Anterior cingulate cortex (tissue), 58 donors: ENCODE measurements around the gene BNIP5.

Source experiments
- DNase-seq, 58 donors: peaks; one replicate each; lab custom pipeline; 2025; lab: John Stamatoyannopoulos, UW

Gene BNIP5

DNA sequence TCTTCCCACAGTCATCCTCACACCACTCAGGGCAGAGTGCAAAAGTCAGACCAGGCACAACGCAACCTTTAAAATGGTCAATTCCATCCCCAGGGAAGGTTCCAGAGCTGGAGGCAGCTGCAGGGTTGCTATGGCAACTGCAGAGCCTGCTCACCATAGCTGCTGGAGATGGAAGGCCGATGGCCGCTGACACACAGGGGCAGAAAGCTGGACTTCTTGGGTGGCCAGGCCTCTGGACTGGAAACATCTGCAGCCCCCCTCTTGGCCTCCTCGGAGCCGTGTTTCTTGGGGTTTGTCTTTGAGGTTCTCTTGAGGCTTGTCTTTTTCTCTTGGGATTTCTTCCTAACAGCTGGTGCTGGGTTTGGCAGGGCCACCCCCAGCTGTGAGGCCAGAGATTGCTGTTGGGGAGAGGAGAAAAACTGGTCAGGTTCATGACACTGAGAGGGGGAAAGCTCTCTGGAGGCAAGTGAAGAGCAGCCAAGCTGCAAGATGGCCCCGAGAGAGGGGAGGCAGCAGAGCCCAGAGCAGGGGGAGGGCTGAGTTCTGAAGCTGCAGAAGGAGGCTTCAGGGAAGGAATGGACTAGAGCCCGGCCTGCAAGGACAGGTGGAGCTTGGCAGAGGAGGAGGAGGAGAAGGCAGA, 10.2 kb downstream of the BNIP5 start:
- DNase-seq, result peak in 20 of 58 donors; percentile 7 to 48 (median 24)

DNA sequence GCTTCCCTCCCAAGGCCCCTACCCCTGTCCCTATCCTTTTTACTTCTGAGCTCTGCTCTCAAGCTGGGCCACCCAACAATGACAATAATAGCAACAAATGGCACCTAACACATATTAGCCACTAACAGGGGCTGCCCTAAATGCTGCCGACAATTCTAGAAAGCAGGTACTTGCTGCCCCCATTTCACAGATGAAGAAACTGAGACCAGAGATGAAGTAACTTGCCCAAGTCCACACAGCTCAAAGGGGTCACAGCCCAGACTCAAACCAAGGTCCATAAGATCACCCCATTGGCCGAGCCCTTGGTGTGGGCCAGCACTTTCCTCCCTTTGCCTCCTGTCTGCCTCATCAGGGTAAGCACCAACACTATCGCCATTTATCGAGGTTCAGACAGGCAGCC, 12.0 kb downstream of the BNIP5 start:
- DNase-seq, result no peak

DNA sequence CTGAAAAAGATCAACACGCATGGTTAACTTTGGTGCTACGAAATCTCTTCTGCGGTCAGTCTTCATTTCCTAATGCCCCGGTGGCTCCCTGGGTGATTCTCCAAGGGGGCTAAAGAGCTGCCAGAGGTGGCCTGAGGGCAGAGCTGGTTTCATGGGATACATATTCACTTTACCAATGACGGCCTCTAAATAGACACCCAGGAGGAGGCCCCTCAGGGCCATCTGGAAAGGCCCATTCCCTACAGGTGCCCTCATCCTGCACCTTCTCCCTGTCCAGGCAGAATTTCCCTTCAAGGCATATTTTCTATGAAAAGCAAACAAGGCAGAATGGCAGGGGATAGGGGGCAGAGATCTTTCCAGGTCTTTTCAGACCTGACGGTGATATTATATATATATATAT, 12.5 kb downstream of the BNIP5 start:
- no peak for DNase-seq

DNA sequence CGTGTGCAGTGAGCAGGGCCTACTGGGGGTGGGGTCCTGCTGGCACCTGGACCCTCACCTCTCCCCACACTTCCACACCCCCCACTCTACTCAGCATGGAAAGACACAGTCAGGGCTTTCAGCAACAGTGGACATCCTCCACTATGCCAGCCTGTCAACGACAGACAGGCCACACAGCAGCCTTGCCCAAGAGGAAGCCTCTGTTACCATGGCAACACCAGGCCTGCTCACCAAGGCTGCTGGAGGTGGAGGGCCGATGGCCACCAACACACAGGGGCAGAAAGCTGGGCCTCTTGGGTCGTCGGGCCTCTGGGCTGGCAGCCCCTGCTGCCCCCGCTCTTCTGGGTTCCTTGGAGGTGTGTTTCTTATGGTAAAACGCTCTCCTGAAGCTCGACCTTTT, 13.6 kb downstream of the BNIP5 start:
- DNase-seq, result peak in 25 of 58 donors; percentile 4 to 70 (median 21)

DNA sequence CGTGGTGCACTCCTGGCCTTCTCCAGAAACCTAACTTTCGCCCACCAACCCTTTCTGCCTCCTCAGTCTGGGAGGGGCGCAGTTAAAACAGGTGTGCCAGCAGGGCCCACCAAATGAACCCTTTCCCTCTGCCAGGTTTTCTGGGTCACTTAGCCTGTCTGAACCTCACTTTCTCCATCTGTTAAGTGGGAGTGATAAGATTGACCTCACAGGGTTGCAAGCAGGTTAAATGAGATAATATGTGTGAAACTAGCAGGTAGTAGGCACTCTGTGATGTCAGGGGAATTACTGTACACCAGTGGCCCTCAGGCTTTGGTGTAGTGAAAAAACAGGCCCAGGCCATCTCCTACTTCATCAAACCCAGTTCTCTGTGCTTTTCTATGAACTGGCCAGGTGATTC, 14.1 kb downstream of the BNIP5 start:
- DNase-seq, result no peak

DNA sequence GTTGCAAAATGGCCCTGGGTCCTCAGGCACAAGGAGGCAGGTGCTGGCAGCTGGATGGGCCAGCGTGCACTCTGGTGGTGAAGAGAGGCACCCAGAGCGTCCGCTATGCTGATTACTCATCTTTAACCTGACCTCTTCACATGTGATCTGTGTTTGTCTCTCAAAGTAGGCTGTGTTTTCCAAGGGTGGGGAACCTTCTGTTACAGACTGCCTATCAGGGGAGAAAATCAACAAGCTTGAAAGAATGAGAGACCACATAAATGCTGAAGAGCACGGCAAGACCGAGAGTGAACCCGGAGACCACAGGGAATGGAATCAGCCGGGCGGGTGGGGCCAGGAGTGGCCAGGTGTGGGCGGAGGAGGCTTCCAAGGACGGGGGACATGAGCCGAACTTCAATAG, 16.2 kb downstream of the BNIP5 start:
- no peak for DNase-seq

DNA sequence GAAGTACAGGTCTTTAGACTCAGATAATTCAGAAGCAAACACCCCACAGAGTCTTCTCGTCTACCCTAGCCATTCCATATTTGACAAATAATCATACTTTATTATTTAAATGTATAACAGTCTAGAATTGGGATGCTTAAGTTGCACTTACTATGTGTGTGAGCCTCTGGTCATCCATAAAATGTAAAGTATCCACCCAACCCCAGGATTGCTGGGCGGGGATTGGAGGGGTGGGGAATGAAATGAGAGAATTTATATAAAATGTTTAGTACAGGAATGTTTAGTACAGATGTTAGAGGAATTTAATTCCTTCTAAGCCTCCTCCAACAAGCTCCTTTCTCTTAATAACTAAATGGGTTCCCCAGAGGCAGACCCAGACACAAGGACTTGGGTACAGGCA, 16.9 kb downstream of the BNIP5 start:
- no peak for DNase-seq

DNA sequence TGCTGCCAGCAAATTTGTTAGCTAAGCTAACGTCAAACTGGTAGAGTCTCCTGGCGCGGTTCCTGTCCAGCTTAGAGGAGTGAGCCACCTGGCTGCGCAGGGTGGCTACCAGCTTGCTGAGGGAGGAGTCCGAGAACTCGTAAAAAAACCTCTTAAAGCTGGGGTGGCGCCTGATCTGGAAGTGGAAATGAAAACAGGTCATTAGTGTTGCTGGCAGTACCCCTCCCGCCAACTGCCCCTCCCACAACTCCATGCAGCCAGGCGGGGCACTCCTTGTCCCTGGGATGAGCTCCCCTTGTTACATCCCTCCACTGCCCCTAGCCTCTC, 17.3 kb downstream of the BNIP5 start:
- no peak for DNase-seq

DNA sequence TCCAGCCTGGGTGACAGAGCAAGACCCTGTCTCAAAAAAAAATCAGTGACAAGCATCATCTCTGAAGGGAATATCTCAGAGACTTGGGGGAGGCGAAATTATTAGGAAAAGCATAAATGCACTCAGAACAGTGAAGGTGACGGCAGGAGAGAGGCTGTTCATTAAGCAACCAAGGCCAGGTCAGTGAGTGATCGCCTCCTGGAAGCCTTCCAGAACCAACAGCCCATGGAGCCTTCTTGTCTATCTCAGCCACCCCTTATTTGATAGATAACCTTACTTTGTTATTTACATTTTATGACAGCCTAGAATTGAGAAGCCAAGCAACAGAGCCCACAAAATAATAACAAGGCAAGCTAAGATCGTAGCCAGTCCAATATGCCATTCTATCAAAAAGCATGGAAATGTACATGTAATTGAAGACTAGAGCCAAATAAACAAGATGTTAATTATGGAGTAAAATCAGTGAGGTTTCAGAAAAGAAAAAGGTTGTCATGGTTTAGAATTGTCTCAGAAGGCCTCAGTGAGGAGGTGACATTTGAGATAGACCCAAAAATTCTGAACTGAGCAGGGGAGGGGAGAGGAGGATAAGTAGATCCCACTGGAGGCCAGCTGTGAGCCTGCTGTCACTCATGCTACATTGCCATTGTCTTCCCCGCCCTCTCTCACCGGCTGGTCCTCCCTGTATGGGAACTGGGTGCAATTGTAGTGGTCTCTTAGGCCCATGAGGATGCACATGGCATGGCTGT, 17.8 kb downstream of the BNIP5 start:
- no peak for DNase-seq

DNA sequence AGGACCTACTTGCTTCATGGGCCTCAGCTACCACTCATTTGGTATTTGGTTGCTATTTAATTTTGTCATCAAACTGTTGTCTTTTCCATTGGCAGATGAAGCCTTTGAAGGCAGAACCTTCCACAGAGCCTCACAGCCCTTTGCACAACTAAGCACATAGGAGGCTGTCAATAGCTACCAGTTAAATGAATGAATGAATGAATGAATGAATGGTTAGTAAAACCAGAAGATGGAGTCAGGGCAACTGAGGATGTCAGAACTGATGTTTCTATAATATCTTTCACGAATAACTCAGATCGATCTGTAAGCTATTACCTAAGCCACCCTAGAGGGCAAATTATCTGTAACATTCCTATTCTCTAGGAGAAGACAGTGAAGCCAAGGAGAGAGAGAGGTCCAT, 19.1 kb downstream of the BNIP5 start:
- DNase-seq, result no peak

DNA sequence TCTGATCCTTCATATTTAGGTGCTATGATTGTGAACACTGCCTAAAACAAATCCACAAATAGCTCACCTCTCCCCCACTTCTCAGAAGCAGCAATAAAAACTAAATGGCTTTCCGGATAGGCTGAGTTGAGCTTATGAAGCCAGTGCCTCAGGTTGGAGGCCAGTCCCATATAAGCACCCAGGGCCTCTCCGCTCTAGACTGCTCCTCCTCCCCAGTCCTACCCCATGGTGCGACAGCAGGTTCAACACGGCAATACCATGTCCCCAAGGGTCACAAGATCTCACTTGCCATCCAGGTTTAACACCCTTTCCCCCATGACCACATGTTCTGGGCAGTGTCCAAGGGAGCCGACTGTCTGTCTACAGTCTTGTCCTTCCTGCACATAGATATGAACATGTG, 20.8 kb downstream of the BNIP5 start:
- DNase-seq, result no peak

DNA sequence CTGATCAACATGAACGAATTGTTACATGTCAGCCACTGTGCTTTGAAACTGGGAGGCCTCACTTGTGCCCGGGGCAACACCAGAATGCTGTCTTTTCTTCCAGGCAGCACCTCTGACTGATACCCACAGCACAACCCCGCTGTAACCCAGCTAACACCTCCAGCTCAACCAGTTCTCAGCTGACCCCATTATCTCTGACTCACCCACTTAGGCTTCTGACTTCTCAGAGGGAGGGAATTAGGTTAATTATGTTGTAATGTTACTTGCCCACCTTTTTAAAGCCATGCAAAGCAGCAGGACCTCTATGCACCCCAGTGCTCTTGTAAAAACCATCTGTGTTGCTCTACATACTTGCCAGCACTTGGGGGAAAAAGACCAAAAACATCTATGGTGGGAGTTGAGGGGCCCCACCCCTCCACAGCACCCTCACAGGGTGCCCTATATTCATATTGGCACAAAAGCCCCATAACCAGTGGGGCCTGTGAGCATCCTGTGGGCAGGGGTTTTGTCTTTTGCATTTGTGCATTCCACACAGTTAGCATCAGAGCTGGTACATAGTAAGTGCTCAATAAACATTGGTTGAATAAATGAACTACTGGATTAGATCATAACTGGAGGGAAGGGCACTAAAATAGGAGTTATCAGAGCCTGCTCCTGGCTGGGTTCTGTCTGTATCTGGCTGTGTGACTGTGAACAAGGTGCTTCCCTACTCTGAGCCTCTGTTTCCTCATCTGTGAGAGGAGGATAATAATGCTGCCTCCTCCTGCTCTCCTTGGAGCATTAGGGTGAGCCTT, 22.3 kb downstream of the BNIP5 start:
- no peak for DNase-seq

DNA sequence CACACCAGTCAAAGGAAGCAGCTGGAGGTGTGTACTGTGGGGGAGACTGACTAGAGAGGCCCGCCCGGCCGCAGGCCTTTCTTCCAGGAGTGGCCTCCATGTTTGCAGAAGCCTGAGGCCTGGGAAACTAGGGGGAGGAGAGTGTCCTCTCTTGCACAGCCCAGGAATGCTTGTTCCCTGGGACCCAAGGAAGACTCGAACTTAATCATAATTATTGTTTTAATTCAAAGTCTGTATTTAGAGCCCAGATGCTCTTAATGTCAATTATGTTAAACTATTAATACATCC, 23.1 kb downstream of the BNIP5 start:
- no peak for DNase-seq

DNA sequence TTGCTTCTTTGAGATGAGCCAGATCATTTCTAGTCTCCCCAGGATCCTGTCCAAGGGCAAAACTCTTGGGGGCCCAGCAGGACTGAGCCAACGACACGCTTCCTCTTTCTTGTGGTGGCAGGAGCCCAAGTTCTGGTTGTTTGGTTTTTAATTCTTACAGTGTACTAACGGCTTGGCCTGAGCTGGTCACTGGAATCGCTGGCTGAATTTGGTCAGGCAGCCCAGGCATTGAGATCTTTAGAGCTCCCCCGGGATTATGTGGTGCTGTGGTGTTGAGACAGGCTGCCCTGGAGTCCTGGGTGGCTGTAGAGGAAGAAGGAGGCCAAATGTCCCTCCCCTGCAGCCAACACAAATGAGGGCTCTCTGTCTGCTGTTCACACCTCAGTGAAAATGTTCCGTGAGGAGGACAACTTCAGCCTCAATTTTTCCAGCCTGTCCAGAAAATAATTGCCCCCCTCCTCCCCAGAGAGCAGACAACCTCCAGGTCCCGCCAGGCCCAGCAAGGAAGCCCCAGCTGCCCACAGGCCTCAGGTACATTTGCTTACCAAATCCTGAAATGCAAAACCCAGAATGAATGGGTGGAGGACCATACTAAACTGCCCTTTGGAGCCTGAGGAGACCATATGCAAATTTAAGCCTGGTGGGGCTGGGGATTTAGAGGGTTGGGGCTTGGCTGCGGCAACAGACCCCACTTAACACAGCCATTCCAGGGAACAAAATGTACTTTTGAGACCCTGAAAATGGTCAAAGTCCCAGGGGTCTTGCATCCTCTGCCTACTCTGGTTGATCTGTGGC, 23.6 kb downstream of the BNIP5 start:
- peak in 1 of 58 donors; percentile 5 for DNase-seq

DNA sequence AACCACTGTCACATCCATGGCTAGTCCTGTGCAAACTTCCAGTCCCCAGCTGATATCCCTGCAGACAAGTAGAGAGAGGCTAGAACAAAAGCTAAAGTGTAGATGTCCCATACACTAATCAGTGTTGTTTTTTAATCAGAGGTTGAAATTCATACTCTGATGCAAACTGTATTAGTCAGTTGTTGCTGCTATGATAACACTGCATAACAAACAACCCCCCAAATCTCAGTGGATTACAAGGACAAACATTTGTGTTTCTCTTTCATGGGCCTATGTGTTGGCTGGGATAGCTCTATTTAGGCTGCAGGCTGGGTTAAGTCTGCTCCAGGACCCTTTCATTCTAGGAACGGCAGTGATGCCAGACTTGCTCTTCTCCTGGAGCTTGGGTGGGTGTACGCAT, 26.8 kb downstream of the BNIP5 start:
- DNase-seq, result no peak

DNA sequence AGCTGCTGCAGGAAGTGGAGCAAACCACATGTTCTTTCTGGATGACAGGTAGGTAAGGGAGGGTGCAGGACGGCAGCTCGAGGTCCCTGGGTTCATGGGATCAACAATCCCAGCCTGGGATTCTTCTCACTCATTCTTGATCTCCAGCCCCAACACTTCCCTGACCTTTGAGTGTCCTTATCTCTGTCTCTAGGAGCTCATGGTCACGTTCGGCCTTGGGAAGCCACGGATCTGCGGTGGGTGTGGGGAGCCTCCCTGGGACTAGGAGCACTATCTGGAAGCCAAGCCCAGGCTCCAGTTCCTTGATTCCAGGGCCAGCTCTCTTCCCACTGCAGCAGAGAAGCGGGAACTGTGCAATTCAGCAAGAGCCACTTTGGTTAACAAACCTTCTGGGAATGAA, 27.5 kb downstream of the BNIP5 start:
- DNase-seq, result no peak

DNA sequence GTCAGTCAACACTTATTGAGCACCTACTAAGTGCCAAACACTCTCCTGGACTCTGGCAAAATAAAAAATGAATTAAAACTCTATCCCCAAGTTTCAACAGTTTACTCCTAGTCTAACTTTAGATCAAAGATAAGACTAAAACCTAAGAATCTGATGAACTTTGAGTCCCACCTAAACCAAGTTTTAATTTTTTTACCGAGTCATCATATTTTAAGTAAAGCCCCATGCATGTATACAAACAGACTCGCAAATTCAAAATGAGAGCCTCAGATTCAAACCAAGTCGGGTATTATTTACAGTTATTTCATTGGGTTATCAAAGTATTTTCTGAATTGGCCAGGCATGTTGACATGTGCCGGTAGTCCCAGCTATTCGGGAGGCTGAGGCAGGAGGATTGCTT, 28.2 kb downstream of the BNIP5 start:
- no peak for DNase-seq

DNA sequence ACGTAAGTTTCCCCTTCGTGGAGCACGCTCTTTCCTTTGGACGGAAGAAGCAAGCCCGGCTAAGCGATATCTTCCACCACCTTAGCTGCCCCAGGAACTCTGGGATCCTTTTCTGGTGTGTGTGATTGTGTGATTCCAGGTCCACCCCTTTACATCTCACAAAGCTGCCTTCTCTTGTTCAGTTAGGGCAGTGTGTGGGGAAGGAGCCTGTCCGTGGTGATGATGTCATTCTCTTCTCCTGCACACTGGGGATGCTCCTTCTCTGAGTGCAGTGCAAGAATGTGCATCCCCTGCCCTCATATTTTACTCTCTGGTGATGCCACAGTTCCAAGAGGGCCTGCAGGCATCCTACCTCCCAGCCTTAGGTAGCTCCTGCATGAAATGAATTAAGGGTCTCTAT, 30.3 kb downstream of the BNIP5 start:
- no peak for DNase-seq

DNA sequence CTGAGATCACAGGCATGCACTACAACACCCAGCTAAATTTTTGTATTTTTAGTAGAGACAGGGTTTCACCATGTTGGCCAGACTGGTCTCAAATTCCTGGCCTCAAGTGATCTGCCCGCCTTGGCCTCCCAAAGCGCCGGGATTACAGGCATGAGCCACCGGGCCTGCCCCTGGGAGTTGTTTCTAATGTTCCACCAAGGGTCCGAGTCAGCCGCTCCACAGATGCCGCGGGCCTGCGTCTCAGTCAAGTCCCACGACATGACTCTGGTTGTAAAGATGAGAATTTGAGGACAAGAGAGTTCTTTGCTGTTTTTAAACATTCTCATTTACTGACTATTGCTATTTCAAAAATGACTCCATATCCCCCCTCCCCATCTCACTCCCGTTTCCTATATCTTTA, 30.8 kb downstream of the BNIP5 start:
- no peak for DNase-seq

DNA sequence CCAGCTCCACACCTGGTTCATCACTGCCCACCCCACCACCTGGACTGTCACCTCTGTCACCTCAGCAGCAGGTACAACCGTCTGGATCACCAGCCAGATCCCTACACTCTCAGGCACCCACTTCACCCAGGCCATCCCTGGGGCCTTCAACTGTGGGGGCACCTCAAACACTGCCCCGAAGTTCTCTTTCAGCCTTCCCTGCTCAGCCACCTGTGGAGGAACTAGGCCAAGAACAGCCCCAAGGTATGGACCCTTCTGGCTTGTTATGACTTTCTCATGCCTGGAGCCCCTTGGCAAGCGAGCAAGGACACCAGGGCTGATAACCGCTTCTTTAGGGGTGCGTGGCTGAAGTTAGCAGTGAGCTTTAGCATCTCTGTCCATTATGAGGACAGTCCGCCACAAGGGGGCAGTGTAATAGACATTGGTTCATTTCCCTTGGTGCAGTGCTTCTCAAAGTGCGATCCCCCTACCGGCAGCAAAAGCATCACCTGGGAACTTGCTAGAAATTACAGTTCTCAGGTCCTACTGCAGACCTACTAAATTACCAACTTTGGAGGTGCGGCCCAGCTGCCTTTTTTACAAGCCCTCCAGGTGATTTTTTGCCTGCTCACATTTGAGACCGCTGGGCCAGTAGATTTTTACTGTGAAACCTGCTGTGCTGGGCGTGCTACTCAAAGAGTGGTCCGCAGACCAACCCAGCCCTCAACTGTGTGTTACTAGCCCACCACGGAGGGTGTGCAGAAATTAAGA, 34.3 kb downstream of the BNIP5 start:
- DNase-seq, result peak in 51 of 58 donors; percentile 12 to 88 (median 52)
